WTC11 (cell line): ENCODE data around the gene FHIT.

Source experiments
- CTCF ChIP-seq: fragments of 200-600 bp; IDR thresholded peaks from 2 replicates; pipeline ENCODE4 v1.8.0; 2022; ENCODE audit warnings: antibody characterized with exemption
- E2F4 ChIP-seq: sonication (generic); formaldehyde crosslinking; IDR thresholded peaks from 2 replicates; pipeline ENCODE4 v1.8.1; 2022; ENCODE audit warnings: low read depth, mild to moderate bottlenecking, moderate library complexity, missing genetic modification reagents, borderline replicate concordance
- HMGA2 ChIP-seq: fragments of 250-450 bp; sonication (Bioruptor Pico); IDR thresholded peaks from 2 replicates; pipeline ENCODE4 v1.4.0; 2021; ENCODE audit warnings: mild to moderate bottlenecking, moderate library complexity
- JAZF1 ChIP-seq: fragments of 250-450 bp; sonication (Bioruptor Pico); IDR thresholded peaks from 2 replicates; pipeline ENCODE4 v1.9.0; 2021; ENCODE audit warnings: moderate library complexity, mild to moderate bottlenecking, inconsistent platforms
- NR1H2 ChIP-seq: sonication (generic); formaldehyde crosslinking; IDR thresholded peaks from 2 replicates; pipeline ENCODE4 v1.9.0; 2021; ENCODE audit warnings: mild to moderate bottlenecking, moderate library complexity, missing genetic modification reagents
- TP53 ChIP-seq: sonication (generic); formaldehyde crosslinking; IDR thresholded peaks from 2 replicates; pipeline ENCODE4 v1.8.1; 2023; ENCODE audit warnings: mild to moderate bottlenecking, missing genetic modification reagents
- USF2 ChIP-seq: sonication (generic); formaldehyde crosslinking; IDR thresholded peaks from 2 replicates; pipeline ENCODE4 v1.8.1; 2023; ENCODE audit warnings: mild to moderate bottlenecking, missing genetic modification reagents, moderate library complexity

- TF ChIP-seq CTCF: no peak
- TF ChIP-seq E2F4: no peak
- no peak for TF ChIP-seq HMGA2 (CRISPR knock-in tag)
- no peak for TF ChIP-seq TP53 (CRISPR knock-in tag)
- TF ChIP-seq JAZF1 (CRISPR knock-in tag): no peak
- no peak for TF ChIP-seq NR1H2
- TF ChIP-seq USF2 (CRISPR knock-in tag): no peak
Measured at GRCh38 chr3:60047426-60048200, 1203.6 kb downstream of the FHIT start.
